HG03064 (cell line): ENCODE results near the gene SLC4A2.

Experiments
- ATAC-seq: cut with Tn5 transposase; IDR thresholded peaks from one replicate; pipeline ENCODE4 v1.9.1; 2021; ENCODE audit warnings: low read depth; ENCODE audit not compliant: unreplicated experiment

The SLC4A2 gene

GRCh38 chr7:151060416-151061212 is 1.2 kb downstream of the SLC4A2 start:
- ATAC-seq, result no peak

- no peak for ATAC-seq
Observed at GRCh38 chr7:151061213-151062110, 2.1 kb downstream of the SLC4A2 start.

DNA sequence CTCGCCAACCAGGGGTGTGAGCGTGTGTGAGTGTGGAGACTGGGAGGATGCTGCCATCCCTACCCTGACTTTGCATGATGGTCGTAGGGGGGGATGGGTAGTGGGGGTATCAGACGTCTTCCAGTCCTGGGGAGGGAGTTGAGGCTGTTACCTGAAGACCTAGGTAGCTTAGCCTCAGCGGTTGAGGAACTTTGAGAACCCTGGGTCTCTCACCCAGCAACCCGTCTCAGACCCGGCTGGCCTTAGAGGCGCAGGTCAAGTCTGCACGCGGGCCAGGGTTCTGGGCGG is 2.7 kb downstream of the SLC4A2 start:
- no peak for ATAC-seq

- ATAC-seq, result no peak
Observed at GRCh38 chr7:151062399-151063211, 3.2 kb downstream of the SLC4A2 start.

- ATAC-seq, result no peak
Observed at GRCh38 chr7:151063212-151063561, 3.8 kb downstream of the SLC4A2 start.

DNA sequence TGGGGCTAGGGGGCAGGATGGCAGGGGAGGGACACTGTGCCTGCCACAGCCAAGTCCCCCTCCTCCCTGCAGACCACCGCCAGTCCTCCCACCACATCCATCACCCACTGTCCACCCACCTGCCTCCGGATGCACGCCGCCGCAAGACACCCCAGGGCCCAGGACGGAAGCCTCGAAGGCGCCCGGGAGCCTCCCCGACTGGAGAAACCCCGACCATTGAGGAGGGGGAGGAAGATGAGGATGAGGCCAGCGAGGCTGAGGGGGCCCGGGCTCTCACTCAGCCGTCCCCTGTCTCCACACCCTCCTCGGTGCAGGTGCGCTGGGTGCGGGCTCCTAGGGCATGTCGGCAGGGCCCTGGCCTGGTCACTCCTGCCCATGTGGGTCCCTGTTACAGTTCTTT is 5.1 kb downstream of the SLC4A2 start:
- no peak for ATAC-seq

- no peak for ATAC-seq
Observed at GRCh38 chr7:151064993-151065392, 5.6 kb downstream of the SLC4A2 start.

GRCh38 chr7:151065516-151065915 is 6.1 kb downstream of the SLC4A2 start:
- ATAC-seq, result no peak

DNA sequence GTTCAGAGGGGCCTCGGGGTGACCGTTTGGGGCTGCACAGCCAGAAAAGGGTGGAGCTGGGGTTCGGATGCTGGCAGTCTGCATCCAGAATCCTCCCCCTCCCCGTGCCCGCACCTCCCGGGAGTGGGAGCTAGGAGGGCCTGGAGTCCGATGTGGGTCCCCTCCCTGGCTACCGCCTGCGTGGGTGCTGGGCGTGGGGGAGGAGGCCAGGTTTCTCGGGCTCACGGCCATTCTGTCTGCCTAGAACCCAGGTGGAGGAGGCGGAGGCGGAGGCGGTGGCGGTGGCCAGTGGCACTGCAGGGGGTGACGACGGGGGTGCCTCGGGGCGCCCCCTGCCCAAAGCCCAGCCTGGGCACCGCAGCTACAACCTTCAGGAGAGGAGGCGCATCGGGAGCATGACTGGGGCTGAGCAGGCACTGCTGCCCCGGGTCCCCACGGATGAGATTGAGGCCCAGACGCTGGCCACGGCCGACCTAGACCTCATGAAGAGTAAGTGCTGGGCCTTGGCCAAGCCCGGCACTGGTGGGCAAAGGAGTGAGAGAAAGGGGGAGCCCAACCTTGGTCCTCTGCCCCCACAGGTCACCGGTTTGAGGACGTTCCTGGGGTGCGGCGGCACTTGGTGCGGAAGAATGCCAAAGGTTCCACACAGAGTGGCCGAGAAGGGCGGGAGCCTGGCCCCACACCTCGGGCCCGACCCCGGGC is 7.0 kb downstream of the SLC4A2 start:
- ATAC-seq, result no peak

DNA sequence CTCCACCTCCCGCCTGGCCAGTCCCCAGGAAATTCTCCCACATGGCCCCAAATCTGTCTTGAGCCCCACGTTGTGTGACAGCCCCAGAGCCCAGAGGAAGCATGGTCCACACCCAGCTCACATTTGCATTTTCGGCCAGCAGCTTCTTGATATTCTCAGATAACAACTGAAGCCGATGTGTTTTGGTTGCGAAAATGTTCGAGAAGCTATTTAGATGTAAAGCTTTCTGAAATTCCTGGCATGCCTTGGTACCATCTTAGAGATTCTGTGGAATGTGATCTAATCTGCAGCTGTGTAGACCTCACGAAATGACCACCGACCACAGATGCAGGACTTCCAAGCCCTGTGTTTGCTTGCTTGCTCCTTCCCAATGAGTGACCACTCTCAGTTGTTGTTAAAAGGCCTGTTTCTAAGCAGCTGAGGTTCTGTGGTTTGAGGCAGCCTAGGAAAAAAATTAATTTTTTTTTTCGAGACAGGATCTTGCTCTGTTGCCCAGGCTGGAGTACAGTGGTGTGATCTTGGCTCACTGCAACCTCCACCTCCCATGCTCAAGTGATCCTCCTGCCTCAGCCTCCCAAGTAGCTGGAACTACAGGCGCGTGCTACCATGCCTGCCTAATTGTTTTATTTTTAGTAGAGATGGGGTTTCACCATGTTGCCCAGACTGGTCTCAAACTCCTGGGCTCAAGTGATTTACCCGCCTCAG is 8.8 kb downstream of the SLC4A2 start:
- no peak for ATAC-seq

DNA sequence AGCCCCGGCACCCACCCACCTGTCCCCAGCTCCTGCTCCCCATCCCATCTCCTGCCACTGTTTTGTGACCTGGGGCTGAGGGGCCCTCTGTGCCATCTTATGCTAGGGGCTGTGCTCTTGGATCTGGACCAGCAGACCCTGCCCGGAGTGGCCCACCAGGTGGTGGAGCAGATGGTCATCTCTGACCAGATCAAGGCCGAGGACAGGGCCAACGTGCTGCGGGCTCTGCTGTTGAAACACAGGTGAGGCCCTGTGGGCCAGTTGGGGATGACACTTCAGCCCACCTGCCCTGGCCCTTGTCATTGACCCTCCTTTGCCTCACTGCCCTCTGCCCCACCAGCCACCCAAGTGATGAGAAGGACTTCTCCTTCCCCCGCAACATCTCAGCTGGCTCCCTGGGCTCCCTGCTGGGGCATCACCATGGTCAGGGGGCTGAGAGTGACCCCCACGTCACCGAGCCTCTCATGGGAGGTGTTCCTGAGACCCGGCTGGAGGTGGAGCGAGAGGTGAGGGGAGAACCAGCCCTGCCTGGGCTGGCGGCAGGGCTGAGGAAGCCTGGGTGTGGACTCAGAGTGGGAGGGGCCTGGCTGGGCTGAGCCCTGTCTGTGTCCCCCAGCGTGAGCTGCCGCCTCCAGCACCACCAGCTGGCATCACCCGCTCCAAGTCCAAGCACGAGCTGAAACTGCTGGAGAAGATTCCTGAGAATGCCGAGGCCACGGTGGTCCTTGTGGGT is 10.6 kb downstream of the SLC4A2 start:
- no peak for ATAC-seq

DNA sequence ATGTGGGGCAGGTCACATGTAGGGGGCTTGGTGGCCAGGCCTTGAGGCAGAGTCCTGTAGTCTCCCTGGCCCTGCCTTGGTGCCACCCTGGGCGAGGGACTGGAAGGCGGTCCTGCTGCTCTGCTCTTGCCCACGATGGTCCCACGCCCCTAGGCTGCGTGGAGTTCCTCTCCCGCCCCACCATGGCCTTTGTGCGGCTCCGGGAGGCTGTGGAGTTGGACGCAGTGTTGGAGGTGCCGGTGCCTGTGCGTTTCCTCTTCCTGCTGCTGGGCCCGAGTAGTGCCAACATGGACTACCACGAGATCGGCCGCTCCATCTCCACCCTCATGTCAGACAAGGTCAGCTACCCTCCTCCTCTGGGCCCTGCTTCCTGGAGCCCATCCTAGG is 11.2 kb downstream of the SLC4A2 start:
- ATAC-seq, result no peak

DNA sequence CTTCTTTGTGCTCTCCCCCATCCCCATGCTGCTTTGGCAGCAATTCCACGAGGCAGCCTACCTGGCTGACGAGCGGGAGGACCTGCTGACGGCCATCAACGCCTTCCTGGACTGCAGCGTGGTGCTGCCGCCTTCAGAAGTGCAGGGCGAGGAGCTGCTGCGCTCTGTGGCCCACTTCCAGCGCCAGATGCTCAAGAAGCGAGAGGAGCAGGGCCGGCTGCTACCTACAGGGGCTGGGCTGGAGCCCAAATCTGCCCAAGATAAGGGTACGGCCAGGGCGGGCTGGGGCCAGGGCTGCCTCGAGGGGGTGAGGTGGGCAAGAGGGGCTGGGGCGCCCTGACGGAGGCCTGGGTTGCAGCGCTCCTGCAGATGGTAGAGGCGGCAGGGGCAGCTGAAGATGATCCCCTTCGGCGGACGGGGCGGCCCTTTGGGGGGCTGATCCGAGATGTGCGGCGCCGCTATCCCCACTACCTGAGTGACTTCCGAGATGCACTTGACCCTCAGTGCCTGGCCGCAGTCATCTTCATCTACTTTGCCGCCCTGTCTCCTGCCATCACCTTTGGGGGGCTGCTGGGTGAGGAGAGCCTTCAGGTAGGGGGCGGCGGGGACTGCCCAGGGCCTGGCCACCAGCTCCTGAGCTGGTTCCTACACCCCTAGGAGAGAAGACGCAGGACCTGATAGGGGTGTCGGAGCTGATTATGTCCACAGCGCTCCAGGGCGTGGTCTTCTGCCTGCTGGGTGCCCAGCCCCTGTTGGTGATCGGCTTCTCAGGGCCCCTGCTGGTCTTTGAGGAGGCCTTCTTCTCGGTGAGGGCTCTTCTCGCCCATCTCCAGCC is 11.9 kb downstream of the SLC4A2 start:
- no peak for ATAC-seq

GRCh38 chr7:151073990-151074389 is 14.6 kb downstream of the SLC4A2 start:
- no peak for ATAC-seq

DNA sequence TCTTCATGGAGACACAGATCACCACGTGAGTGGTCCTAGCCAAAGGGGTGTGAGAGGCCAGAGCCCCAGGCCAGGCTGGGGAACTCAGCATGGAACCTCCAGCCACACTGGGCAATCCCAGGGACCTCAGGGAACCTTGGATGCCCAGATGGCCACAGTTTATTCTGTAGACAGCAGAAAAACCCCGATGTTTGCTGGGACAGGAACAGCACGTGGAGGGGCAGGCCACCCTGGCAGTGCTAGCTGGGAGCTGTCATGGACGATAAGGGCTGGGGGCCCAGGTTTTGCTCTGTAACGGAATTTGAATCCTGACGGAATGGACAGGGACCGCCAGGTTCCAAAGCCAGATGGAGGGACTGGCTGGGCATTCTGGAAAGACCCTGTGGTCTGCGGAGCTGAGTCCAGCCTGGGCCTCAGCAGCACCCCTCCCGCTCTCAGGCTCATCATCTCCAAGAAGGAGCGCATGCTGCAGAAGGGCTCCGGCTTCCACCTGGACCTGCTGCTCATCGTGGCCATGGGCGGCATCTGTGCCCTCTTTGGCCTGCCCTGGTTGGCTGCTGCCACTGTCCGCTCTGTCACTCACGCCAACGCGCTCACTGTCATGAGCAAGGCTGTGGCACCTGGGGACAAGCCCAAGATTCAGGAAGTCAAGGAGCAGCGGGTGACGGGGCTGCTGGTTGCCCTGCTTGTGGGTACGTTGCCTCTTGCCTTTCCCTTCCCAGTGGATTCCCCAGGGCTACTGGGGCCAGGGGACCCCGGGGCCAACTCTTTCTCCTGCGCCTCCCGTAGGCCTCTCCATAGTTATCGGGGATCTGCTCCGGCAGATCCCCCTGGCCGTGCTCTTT is 15.7 kb downstream of the SLC4A2 start:
- ATAC-seq, result no peak

DNA sequence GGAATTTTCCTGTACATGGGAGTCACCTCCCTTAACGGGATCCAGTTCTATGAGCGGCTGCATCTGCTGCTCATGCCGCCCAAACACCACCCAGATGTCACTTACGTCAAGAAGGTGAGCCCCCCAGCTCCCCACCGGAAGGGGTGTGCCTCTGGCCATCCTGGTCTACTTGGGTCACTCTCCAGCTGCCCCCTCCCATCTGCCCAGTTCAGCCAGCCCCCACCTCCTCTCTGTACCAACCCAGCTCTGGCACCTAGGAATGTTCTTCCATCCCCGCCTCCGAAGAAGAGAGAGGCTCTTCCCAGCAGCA is 16.2 kb downstream of the SLC4A2 start:
- ATAC-seq, result no peak

DNA sequence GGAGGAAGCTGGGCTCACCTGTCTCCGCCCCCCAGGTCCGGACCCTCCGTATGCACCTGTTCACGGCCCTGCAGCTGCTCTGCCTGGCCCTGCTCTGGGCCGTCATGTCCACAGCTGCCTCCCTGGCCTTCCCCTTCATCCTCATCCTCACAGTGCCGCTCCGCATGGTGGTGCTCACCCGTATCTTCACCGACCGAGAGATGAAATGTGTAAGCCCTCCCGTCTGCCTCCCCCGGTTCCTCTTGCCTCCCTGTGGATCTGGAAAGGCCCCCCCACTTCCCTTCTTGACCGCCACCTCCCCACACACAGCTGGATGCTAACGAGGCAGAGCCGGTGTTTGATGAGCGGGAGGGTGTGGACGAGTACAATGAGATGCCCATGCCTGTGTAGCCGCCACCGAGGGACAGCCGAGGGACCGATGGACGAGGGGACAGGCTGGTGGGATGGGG is 16.6 kb downstream of the SLC4A2 start:
- ATAC-seq, result no peak
